ENCODE data around the gene HMCN1. TPM values are rescaled to one million over a fixed set of nuclear protein-coding genes. Genes with fewer than 3 reads are reported as not detected.
"Not testable (repeated sequence)": the region's sequence is repeated elsewhere in the genome, so short reads cannot be mapped to it uniquely, and the experiment has no call there.

HMCN1 gene
- total RNA-seq, 1 donor from 2014 or later = 8.9 TPM

- no peaks in the 10 kb centered on the region for H3K9me3 ChIP-seq (replicated peaks)
- TF ChIP-seq CTCF (IDR thresholded peaks at IDR 0.05; ENCODE audit: borderline replicate concordance) = no peak
- intact Hi-C loops (cut with micrococcal nuclease) = no loop called here
- H3K27me3 ChIP-seq (ENCODE audit: low read depth) = no peaks in the 10 kb centered on the region
- H3K4me3 ChIP-seq = no peak overlapping the region
- H3K4me1 ChIP-seq = peaks cover 4% of the 10 kb centered on the region
- no peaks in the 10 kb centered on the region for H3K36me3 ChIP-seq
- no peak overlapping the region for H3K27ac ChIP-seq (replicated peaks)
- DNase-seq = no peak
Measured at GRCh38 chr1:186152620-186153239, 418.5 kb downstream of the HMCN1 start.

GRCh38 chr1:186154651-186155050 is 420.5 kb downstream of the HMCN1 start:
- TF ChIP-seq CTCF (IDR thresholded peaks at IDR 0.05; ENCODE audit: borderline replicate concordance) = no peak
- no peak overlapping the region for H3K27ac ChIP-seq (replicated peaks)

GRCh38 chr1:186155594-186155993 is 421.4 kb downstream of the HMCN1 start:
- no peak for DNase-seq
- H3K4me1 ChIP-seq = peaks cover 4% of the 10 kb centered on the region
- no peaks in the 10 kb centered on the region for H3K36me3 ChIP-seq
- H3K27me3 ChIP-seq (ENCODE audit: low read depth) = no peaks in the 10 kb centered on the region
- TF ChIP-seq CTCF (IDR thresholded peaks at IDR 0.05; ENCODE audit: borderline replicate concordance) = peak; percentile 55
- no peak overlapping the region for H3K4me3 ChIP-seq
- H3K27ac ChIP-seq (replicated peaks) = no peak overlapping the region
- intact Hi-C loops (cut with micrococcal nuclease) = no loop called here
- peaks cover 7% of the 10 kb centered on the region for H3K9me3 ChIP-seq (replicated peaks)

More at GRCh38 chr1:186154651-186155050, 420.5 kb downstream of the HMCN1 start:
- Histone ChIP-seq H3K9me3 (replicated peaks) (peaks cover 4% of the 10 kb centered on the region), H3K36me3 (no peaks in the 10 kb centered on the region), H3K4me1 (peaks cover 4% of the 10 kb centered on the region), H3K4me3 (no peak overlapping the region), H3K27me3 (ENCODE audit: low read depth) (no peaks in the 10 kb centered on the region)
- intact Hi-C loops (cut with micrococcal nuclease) = no loop called here
- no peak for DNase-seq

GRCh38 chr1:186162895-186163294 is 428.7 kb downstream of the HMCN1 start:
- intact Hi-C loops (cut with micrococcal nuclease); H3K4me1 ChIP-seq; H3K4me3 ChIP-seq; H3K27me3 ChIP-seq (ENCODE audit: low read depth); H3K27ac ChIP-seq (replicated peaks); DNase-seq: not testable (repeated sequence)
- Histone ChIP-seq H3K36me3 (peaks cover 13% of the 10 kb centered on the region), H3K9me3 (replicated peaks) (peaks cover 17% of the 10 kb centered on the region)

- no peak for DNase-seq
- Histone ChIP-seq H3K4me3 (no peak overlapping the region), H3K9me3 (replicated peaks) (peaks cover 12% of the 10 kb centered on the region), H3K36me3 (peaks cover 13% of the 10 kb centered on the region), H3K27ac (replicated peaks) (no peak overlapping the region), H3K4me1 (no peaks in the 10 kb centered on the region), H3K27me3 (ENCODE audit: low read depth) (no peaks in the 10 kb centered on the region)
- intact Hi-C loops (cut with micrococcal nuclease) = no loop called here
- no peak for TF ChIP-seq CTCF (IDR thresholded peaks at IDR 0.05; ENCODE audit: borderline replicate concordance)
Measured at GRCh38 chr1:186164773-186165172, 430.6 kb downstream of the HMCN1 start.

GRCh38 chr1:186165303-186165702 is 431.1 kb downstream of the HMCN1 start:
- Histone ChIP-seq H3K27me3 (ENCODE audit: low read depth) (no peaks in the 10 kb centered on the region), H3K4me3 (no peak overlapping the region), H3K36me3 (peaks cover 13% of the 10 kb centered on the region), H3K4me1 (no peaks in the 10 kb centered on the region), H3K9me3 (replicated peaks) (peaks cover 12% of the 10 kb centered on the region), H3K27ac (replicated peaks) (no peak overlapping the region)
- intact Hi-C loops (cut with micrococcal nuclease) = no loop called here
- no peak for TF ChIP-seq CTCF (IDR thresholded peaks at IDR 0.05; ENCODE audit: borderline replicate concordance)
- DNase-seq = no peak
